Mesenchymal stem cell (in vitro differentiated cells and primary cell): ENCODE measurements around the gene BCAS4.

Source experiments
- DNase-seq: peaks from one replicate; pipeline ENCODE4 v3.0.0-alpha.2; 2013
- H2AFZ ChIP-seq: one replicate; pipeline ENCODE4 v1.6.1; 2013; ENCODE audit warnings: low read depth, mild to moderate bottlenecking, control low read depth, inconsistent platforms, low read length, moderate library complexity
- H2AK5ac ChIP-seq: 2 replicates; pipeline ENCODE4 v1.6.1; 2013; ENCODE audit warnings: low read length, moderate library complexity, mild to moderate bottlenecking, inconsistent platforms; ENCODE audit not compliant: severe bottlenecking
- H2BK120ac ChIP-seq: one replicate; pipeline ENCODE4 v1.6.1; 2013; ENCODE audit warnings: low read depth, mild to moderate bottlenecking, inconsistent platforms, low read length, moderate library complexity
- H2BK12ac ChIP-seq, 2 experiments: one replicate each; pipeline ENCODE4 v1.6.1; 2013; ENCODE audit warnings: inconsistent platforms in 2 of 2, low read length in 2 of 2, mild to moderate bottlenecking in 2 of 2, moderate library complexity in 2 of 2, control low read depth in 1 of 2
- H2BK15ac ChIP-seq: one replicate; pipeline ENCODE4 v1.6.1; 2013; ENCODE audit warnings: mild to moderate bottlenecking, low read depth, inconsistent platforms; ENCODE audit not compliant: poor library complexity, severe bottlenecking
- H2BK5ac ChIP-seq: 2 replicates; pipeline ENCODE4 v1.6.1; 2013; ENCODE audit warnings: low read depth, mild to moderate bottlenecking, low read length, control low read depth, inconsistent platforms; ENCODE audit not compliant: poor library complexity, severe bottlenecking
- H3K14ac ChIP-seq, 2 experiments: one replicate each; pipeline ENCODE4 v1.6.1; 2013; ENCODE audit warnings: inconsistent platforms in 2 of 2, low read length in 2 of 2, control low read depth in 1 of 2, mild to moderate bottlenecking in 1 of 2, moderate library complexity in 1 of 2
- H3K18ac ChIP-seq, 2 experiments: one replicate each; pipeline ENCODE4 v1.6.1; 2013; ENCODE audit warnings: inconsistent platforms in 2 of 2, low read length in 2 of 2, control low read depth in 1 of 2, low read depth in 1 of 2, mild to moderate bottlenecking in 1 of 2
- H3K23ac ChIP-seq, 2 experiments: one replicate each; pipeline ENCODE4 v1.6.1; 2013; ENCODE audit warnings: inconsistent platforms in 2 of 2, low read length in 2 of 2, mild to moderate bottlenecking in 2 of 2, moderate library complexity in 2 of 2, control low read depth in 1 of 2
- H3K27ac ChIP-seq: 2 replicates; pipeline ENCODE4 v1.5.1; 2013; ENCODE audit warnings: mild to moderate bottlenecking, moderate library complexity, low read length, control low read depth, inconsistent platforms; ENCODE audit not compliant: poor library complexity, severe bottlenecking
- H3K27me3 ChIP-seq, 2 experiments: 2 replicates each; pipeline versions ENCODE4 v1.6.1 to v1.7.0; 2013; ENCODE audit warnings: low read length in 2 of 2, mild to moderate bottlenecking in 2 of 2, moderate library complexity in 2 of 2, control low read depth in 1 of 2, inconsistent platforms in 1 of 2; ENCODE audit not compliant: control insufficient read depth in 1 of 2, insufficient read depth in 1 of 2
- H3K36me3 ChIP-seq, 2 experiments: 2 replicates each; pipeline versions ENCODE4 v1.6.1 to v1.7.0; 2013; ENCODE audit warnings: low read length in 2 of 2, control low read depth in 1 of 2, inconsistent platforms in 1 of 2, low read depth in 1 of 2, mild to moderate bottlenecking in 1 of 2; ENCODE audit not compliant: insufficient read depth in 2 of 2, control insufficient read depth in 1 of 2
- H3K4ac ChIP-seq, 2 experiments: one replicate each; pipeline ENCODE4 v1.6.1; 2013; ENCODE audit warnings: inconsistent platforms in 2 of 2, low read length in 2 of 2, mild to moderate bottlenecking in 2 of 2, moderate library complexity in 2 of 2, control low read depth in 1 of 2, low read depth in 1 of 2
- H3K4me1 ChIP-seq: 2 replicates; pipeline ENCODE4 v1.6.1; 2013; ENCODE audit warnings: low read depth, low read length, control low read depth; ENCODE audit not compliant: control insufficient read depth, insufficient read depth
- H3K4me2 ChIP-seq: 2 replicates; pipeline ENCODE4 v1.6.1; 2013; ENCODE audit warnings: low read length, mild to moderate bottlenecking, inconsistent platforms; ENCODE audit not compliant: poor library complexity, severe bottlenecking
- H3K4me3 ChIP-seq, 2 experiments: 2 replicates each; pipeline versions ENCODE4 v1.5.1 to v1.7.0; 2013; ENCODE audit warnings: low read length in 2 of 2, mild to moderate bottlenecking in 2 of 2, control low read depth in 1 of 2, low read depth in 1 of 2; ENCODE audit not compliant: insufficient read depth in 1 of 2
- H3K79me1 ChIP-seq: replicated peaks from 2 replicates; pipeline ENCODE4 v1.6.1; 2013; ENCODE audit warnings: mild to moderate bottlenecking, control low read depth, low read length, inconsistent platforms; ENCODE audit not compliant: poor library complexity, severe bottlenecking
- H3K9ac ChIP-seq: 2 replicates; pipeline ENCODE4 v1.7.0; 2013; ENCODE audit warnings: mild to moderate bottlenecking, low read length, moderate library complexity
- H3K9me3 ChIP-seq: 2 replicates; pipeline ENCODE4 v1.7.0; 2013; ENCODE audit warnings: mild to moderate bottlenecking, low read length; ENCODE audit not compliant: control insufficient read depth
- H4K8ac ChIP-seq: one replicate; pipeline ENCODE4 v1.6.1; 2013; ENCODE audit warnings: inconsistent platforms, mild to moderate bottlenecking, low read length, moderate library complexity
- H4K91ac ChIP-seq: one replicate; pipeline ENCODE4 v1.6.1; 2013; ENCODE audit warnings: mild to moderate bottlenecking, low read length, inconsistent platforms
- WGBS: methylation state at CpG from one replicate; pipeline ENCODE4 v1.1.7; 2013; ENCODE audit warnings: mixed read lengths; 5-methylcytosine and 5-hydroxymethylcytosine counted together

Gene BCAS4

DNA sequence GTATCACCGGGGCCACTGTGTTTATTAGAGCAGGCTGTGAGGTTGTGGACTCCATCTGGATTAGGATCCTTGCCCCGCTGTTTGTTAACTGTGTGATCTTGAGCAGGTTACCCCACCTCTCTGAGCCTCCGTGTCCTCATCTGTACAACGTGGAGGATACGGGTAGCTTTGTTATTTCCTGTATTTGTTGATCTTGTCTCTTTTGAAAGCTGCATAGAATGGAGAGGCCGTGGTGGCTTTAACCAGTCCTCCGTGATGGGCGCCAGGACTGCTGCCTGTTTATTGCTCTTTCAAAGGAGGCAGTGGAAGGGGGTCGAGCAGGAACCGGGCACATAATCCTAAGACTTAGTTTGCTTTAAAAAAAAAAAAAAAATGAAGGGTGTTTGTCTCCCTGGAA, 22.9 kb downstream of the BCAS4 start:
- Histone ChIP-seq H2AFZ (peak overlapping the region; percentile 68), H3K23ac (no peak overlapping the region), H4K91ac (peak overlapping the region; percentile 43), H3K27ac (no peak overlapping the region), H3K79me1 (peaks cover 19% of the 10 kb centered on the region), H2BK5ac (no peak overlapping the region), H4K8ac (peak overlapping the region; percentile 92), H3K36me3 (peaks cover 2 to 9% of the 10 kb centered on the region in 2 experiments), H3K9me3 (no peaks in the 10 kb centered on the region), H2BK12ac (peak overlapping the region in 1 of 2 experiments; percentile 57), H3K4me3 (no peak overlapping the region), H3K4me1 (peaks cover 27% of the 10 kb centered on the region), H2BK120ac (no peak overlapping the region), H2AK5ac (no peak overlapping the region), H3K4ac (peak overlapping the region; percentile 64 to 73), H3K4me2 (no peak overlapping the region), H3K9ac (peak overlapping the region; percentile 76), H2BK15ac (peak overlapping the region; percentile 18), H3K18ac (peak overlapping the region; percentile 63 to 88), H3K27me3 (no peaks in the 10 kb centered on the region), H3K14ac (no peak overlapping the region)
- no peak for DNase-seq
- 86% methylated on average over 10 of the region's 10 CpGs for WGBS

DNA sequence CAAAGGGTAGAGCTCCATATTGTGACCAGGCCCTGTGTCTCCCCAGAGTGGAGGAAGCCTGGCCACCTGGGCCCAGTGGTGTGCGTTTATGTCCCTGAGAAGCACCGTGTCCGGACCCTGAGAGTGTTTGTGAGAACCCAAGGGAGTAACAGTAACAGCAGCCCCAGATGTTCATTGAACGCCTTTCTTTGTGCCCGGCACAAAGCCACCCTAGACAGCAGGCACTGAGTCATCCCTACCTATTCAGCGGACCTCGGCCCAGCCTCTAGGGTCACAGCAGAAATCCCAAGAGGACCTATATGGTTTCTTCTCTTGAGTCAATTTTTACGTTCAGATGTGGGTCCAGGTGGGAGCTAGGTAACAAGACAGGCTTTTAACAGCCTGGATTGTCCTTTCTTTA, 24.5 kb downstream of the BCAS4 start:
- no peak overlapping the region for H2BK120ac ChIP-seq
- H3K9me3 ChIP-seq, result no peaks in the 10 kb centered on the region
- H2BK5ac ChIP-seq, result no peak overlapping the region
- H3K4ac ChIP-seq, result no peak overlapping the region
- H3K4me1 ChIP-seq, result peaks cover 25% of the 10 kb centered on the region
- H4K8ac ChIP-seq, result peak overlapping the region; percentile 73
- H2BK15ac ChIP-seq, result no peak overlapping the region
- no peak overlapping the region for H3K27ac ChIP-seq
- H3K14ac ChIP-seq, result no peak overlapping the region
- H2BK12ac ChIP-seq, result no peak overlapping the region
- H3K36me3 ChIP-seq, result peaks cover 2 to 6% of the 10 kb centered on the region in 2 experiments
- no peak overlapping the region for H3K18ac ChIP-seq
- no peak overlapping the region for H2AK5ac ChIP-seq
- DNase-seq, result no peak
- no peaks in the 10 kb centered on the region for H3K27me3 ChIP-seq
- H3K4me2 ChIP-seq, result no peak overlapping the region
- peaks cover 11% of the 10 kb centered on the region for H3K79me1 ChIP-seq
- WGBS, result 96% methylated on average over 8 of the region's 8 CpGs
- no peak overlapping the region for H3K9ac ChIP-seq
- no peak overlapping the region for H4K91ac ChIP-seq
- no peak overlapping the region for H2AFZ ChIP-seq
- H3K4me3 ChIP-seq, result no peak overlapping the region
- no peak overlapping the region for H3K23ac ChIP-seq

DNA sequence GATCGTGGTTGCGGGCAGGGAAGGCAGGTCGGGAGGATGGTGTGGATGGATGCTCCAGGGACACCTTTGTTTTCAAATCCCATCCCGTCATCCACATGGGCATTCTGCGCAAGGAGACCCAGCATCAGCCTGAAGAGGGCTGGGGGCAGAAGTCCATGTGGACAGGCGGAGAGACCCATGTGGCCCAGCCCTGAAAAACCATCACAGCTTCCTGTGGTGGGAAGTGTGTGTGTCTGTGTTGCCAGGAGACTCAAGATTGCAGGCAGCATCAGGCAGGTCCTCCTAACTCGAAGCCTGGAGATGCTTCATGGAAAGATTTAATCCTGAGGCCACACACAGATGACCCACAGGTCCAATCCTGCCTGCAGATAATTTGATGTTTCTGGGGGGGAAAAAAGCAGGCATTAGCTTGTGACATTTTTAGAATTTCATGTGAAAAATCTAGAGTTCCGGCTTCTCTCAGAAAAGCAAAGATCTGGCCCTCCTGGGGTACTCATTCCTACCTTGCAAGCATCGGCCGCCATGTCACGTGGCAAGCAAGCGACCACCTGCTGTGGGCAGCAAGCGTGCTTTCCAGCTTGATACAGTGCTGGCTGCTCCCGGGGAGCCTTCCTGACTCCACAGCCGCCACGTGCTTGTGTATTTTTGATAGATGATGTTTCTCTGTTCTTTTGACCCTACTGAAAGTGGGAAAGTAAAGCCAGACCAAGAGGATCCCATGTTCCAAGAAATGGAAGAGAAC, 25.8 kb downstream of the BCAS4 start:
- Histone ChIP-seq H3K27me3 (no peaks in the 10 kb centered on the region), H3K27ac (no peak overlapping the region), H2BK5ac (no peak overlapping the region), H3K23ac (no peak overlapping the region), H3K4me3 (no peak overlapping the region), H3K9me3 (no peaks in the 10 kb centered on the region), H2BK12ac (no peak overlapping the region), H2BK120ac (no peak overlapping the region), H2AK5ac (no peak overlapping the region), H2BK15ac (no peak overlapping the region), H3K4me2 (no peak overlapping the region), H3K9ac (no peak overlapping the region), H3K4ac (no peak overlapping the region), H3K4me1 (peaks cover 19% of the 10 kb centered on the region), H4K91ac (no peak overlapping the region), H2AFZ (no peak overlapping the region), H3K79me1 (peaks cover 10% of the 10 kb centered on the region), H4K8ac (no peak overlapping the region), H3K18ac (no peak overlapping the region), H3K36me3 (peaks cover 2 to 6% of the 10 kb centered on the region in 2 experiments), H3K14ac (no peak overlapping the region)
- 90% methylated on average over 16 of the region's 16 CpGs for WGBS
- no peak for DNase-seq

DNA sequence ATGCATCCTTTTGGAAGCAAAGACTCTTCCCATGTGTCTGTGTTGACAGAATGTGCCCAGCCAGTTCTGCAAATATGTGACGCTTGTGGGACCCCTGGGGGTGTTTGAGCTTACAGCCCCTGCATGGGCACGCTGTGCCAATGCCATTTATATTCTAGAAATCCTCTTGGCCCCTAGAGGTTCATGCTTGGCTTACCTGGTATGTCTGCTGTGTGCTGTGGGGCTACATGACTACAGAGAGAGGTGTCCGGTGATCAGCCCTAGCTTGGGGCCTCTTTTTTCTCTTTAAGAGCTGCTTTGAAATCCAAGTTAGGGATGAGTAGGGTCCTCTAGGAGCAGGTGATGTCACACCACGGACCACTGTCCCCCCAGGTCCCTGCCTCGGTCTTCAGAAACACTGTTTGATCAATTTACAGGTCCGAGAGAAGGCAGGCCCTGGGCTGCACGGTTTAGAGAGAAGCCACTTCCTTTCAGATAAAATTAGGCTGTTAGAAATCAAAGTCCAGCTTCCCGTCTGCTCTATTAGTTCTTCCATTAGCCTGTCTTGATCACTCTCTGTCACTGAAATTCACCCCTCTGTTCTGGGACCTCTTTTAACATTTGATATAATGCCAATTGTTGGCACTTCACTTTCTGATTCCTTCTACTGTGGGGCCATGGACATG, 26.5 kb downstream of the BCAS4 start:
- Histone ChIP-seq H2BK15ac (no peak overlapping the region), H4K8ac (no peak overlapping the region), H3K14ac (no peak overlapping the region), H3K4ac (no peak overlapping the region), H2AK5ac (no peak overlapping the region), H3K18ac (no peak overlapping the region), H3K23ac (no peak overlapping the region), H3K9ac (no peak overlapping the region), H2BK12ac (no peak overlapping the region), H3K4me2 (no peak overlapping the region), H3K4me1 (peaks cover 15% of the 10 kb centered on the region), H3K27ac (no peak overlapping the region), H2BK5ac (no peak overlapping the region), H4K91ac (no peak overlapping the region), H3K4me3 (no peak overlapping the region), H2BK120ac (no peak overlapping the region), H3K79me1 (peaks cover 12% of the 10 kb centered on the region), H2AFZ (no peak overlapping the region), H3K27me3 (no peaks in the 10 kb centered on the region), H3K36me3 (peaks cover 2 to 6% of the 10 kb centered on the region in 2 experiments), H3K9me3 (no peaks in the 10 kb centered on the region)
- no peak for DNase-seq
- 84% methylated on average over 8 of the region's 8 CpGs for whole genome bisulfite sequencing
